GM19397 (cell line): Measurements from ENCODE around the gene RAC3.

Experiments
- ATAC-seq: cut with Tn5 transposase; IDR thresholded peaks from one replicate; pipeline ENCODE4 v1.9.1; 2021; ENCODE audit warnings: mild to moderate bottlenecking, moderate library complexity; ENCODE audit not compliant: unreplicated experiment

Gene RAC3

DNA sequence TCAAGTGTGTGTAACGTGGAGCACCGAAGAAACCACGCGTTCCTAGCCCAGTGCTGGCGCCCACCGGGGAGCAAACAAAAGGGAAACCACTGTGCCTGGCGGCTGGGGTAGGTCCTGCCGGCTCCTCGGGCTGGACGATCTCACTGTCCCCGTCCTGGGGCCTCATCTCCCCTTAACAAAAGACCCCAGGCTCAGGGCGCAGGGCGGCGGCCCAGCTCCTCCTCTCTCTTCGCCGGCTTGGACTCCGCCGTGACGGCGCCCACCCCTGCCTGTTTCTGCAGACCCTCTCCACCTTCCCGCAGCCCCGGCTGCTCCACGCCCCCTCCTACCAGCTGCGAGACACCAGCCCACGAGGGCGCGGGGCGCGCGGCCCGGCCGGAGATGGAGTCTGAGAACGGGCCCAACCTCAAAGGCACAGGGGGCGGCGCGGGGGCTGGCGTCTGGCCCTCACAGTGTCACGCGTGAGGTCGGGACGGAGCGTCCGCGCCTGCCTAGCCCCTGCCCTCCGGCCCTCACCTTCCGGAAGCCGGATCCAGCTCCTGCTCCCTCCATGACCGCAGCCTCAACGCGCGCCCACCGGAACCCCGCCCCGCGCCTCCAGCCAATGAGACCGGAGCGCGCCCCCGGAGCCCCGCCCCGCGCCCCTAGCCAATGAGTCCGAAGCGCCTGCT, 9.0 kb upstream of the RAC3 start, which contains the start of gene CENPX:
CENPX (minus strand) TSS at position 569 of the 671 bp plus-strand sequence; CDS start at position 552, 17 bp downstream.
- ATAC-seq, result no peak

GRCh38 chr17:82022981-82023446, 8.5 kb upstream of the RAC3 start, which contains the start of gene LRRC45:
LRRC45 (plus strand) TSS chr17:82023305; CDS start chr17:82023644, 339 bp downstream.
- peak; percentile 86 for ATAC-seq

DNA sequence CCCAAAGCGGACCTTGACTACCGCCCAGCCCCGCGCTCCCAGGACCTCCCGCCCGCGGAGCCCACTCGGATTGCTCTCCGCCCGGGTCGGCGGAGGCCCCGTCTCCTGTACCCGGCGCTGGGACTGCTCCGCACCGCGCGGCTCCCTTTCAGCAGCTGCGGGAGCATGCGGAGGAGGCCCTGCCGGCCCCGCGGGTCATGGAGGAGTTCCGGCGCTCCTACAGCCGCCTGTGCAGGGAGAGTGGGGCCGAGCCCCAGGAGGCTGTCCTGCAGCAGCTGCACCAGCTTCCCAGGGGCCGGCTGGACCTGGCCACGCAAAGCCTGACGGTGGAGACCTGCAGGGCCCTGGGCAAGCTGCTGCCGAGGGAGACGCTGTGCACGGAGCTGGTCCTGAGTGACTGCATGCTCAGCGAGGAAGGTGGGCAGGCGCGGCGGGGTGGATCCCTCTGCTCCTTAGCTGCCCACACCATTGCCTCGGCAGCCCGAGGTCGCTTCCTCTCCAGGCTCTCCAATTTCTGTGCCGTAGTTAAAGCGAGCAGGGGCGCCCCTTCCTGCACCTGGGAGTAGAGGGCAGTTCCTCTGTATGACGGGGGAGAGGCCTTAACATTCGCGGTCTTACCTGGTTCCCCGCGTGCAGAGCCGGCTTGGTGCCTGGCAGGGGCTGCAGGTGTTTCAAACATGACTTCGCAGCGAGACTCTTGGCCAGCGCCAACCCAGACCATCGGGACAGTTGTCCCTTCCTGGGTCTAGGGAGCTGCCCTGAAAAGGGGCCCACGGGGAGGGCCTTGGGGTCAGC, 7.8 kb upstream of the RAC3 start:
- peak; percentile 4 for ATAC-seq

DNA sequence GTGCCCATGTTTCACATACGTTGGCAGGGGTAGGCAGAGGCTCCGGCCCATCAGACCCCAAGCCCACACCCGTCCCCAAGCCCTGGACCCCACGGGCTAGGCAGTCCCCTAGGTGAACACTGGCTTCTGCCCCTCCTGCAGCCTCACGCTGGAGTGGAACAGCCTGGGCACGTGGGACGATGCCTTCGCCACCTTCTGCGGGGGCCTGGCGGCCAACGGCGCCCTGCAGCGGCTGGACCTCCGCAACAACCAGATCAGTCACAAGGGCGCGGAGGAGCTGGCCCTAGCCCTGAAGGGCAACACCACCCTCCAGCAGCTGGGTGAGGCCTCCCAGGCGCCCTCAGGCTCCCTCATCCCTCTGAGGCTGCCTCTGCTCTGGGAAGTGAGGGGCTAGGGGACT, 6.6 kb upstream of the RAC3 start:
- ATAC-seq, result no peak

- no peak for ATAC-seq
Measured at GRCh38 chr17:82025401-82026107, 5.9 kb upstream of the RAC3 start.

DNA sequence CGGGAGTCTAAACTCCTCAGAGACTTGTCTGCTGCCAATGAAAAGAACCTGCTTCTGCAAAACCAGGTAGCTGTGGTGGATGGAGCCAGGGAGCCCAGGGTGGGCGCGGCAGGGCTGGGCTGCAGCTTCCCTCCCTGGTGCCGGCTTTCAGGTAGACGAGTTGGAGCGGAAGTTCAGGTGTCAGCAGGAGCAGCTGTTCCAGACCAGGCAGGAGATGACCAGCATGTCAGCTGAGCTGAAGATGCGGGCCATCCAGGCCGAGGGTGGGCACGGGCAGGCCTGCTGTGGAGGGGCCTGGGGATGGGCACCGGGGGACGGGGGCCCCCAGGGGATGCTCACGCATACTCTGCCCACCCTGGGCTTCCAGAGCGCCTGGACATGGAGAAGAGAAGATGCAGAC, 3.2 kb upstream of the RAC3 start:
- ATAC-seq, result no peak

GRCh38 chr17:82028966-82029365, 2.5 kb upstream of the RAC3 start:
- no peak for ATAC-seq

DNA sequence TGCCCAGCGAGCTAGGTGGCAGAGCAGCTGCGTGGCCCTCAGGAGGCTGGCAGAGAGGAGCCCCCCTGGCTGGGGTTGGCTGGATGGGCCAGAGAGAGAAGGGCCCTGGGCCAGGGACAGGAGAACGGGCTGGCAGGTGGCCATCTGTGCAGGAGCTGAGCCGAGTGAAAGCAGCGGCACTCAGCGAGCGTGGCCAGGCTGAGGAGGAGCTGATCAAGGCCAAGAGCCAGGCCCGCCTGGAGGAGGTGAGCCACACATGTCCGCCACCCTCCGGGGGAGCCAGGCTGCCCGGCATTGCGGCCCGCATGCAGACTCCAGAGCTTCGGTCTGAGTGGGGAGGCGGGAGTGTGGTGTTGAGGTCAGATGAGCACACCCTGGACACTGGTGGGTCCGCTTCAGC, 2.1 kb upstream of the RAC3 start:
- no peak for ATAC-seq

DNA sequence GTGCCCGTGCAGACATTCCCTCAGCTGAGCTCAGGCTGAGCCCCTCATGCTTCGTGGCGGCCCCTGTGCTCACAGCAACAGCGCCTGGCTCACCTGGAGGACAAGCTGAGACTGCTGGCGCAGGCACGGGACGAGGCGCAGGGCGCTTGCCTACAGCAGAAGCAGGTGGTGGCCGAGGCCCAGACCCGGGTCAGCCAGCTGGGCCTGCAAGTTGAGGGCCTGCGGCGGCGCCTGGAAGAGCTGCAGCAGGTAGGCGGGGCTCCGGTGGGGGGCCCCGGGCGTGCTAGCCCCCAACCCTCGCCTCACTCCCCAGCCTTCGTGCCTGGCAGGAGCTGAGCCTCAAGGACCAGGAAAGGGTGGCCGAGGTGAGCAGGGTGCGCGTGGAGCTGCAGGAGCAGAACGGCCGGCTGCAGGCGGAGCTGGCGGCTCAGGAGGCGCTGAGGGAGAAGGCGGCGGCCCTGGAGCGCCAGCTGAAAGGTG, 1.4 kb upstream of the RAC3 start:
- ATAC-seq, result no peak

DNA sequence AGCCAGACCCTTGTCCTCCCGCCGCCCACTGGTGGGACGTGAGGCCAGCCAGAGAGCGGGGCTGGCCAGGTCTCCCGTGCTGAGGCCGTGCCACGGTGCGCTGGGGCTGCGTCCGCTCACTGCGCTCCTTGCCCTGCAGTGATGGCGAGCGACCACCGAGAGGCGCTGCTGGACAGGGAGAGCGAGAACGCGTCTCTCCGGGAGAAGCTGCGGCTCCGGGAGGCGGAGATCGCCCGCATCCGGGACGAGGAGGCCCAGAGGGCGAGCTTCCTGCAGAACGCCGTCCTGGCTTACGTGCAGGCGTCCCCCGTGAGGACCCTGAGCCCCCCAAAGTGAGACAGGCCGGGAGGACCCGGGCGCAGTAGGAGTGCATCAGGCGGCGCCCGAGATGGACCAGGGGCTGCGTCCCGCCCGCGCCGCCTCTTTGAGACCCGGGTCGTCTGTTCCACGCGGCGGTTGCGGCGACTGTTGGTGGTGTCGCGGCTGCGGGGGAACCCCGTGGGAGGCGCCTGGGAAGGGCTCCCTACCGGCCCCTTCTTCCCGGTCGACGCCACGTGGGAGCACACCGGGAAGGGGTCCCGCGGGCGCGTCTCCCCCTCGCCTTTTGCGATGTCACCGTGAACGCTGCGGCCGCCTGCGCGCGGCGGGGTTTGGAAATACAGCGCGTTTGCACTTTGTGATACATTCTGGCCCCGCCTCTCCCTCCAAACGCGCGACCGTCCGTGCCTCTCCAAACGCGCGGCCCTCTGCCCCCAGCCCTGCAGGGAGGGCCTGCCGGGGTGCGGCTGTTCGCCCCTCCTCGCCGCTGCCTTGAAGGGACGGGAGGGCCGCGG, 792 bp upstream of the RAC3 start:
- no peak for ATAC-seq

- no peak for ATAC-seq
Measured at GRCh38 chr17:82031885-82032627, 578 bp downstream of the RAC3 start.

GRCh38 chr17:82033359-82034085, 2.0 kb downstream of the RAC3 start:
- no peak for ATAC-seq

DNA sequence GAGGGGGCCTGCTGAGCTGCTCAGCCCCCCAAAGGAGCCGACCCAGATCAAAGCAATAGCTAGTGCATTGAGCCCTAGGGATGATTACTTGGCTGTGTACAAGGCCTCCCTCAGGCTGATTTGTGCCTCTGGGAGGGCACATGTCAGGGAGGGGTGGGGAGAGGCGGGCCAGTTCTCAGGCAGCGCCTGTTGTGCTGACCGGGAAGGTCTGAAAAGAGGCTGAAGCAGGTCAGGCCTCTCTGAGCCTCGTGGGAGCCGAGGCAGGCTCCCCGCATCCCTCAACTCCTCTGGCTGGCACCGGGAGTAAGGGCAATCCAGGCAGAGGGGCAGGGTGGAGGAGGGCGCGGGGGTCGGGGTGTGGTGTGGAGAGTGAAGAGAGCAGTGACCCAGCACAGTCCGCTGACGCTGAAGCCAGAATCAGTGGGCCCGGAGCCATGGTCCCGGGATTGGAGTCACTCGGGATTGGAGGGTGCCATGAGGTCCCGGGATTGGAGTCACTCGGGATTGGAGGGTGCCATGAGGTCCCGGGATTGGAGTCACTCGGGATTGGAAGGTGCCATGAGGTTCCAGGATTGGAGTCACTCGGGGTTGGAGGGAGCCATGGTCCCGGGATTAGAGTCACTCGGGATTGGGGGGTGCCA, 3.0 kb downstream of the RAC3 start:
- no peak for ATAC-seq

GRCh38 chr17:82035488-82035887, 4.0 kb downstream of the RAC3 start:
- no peak for ATAC-seq

DNA sequence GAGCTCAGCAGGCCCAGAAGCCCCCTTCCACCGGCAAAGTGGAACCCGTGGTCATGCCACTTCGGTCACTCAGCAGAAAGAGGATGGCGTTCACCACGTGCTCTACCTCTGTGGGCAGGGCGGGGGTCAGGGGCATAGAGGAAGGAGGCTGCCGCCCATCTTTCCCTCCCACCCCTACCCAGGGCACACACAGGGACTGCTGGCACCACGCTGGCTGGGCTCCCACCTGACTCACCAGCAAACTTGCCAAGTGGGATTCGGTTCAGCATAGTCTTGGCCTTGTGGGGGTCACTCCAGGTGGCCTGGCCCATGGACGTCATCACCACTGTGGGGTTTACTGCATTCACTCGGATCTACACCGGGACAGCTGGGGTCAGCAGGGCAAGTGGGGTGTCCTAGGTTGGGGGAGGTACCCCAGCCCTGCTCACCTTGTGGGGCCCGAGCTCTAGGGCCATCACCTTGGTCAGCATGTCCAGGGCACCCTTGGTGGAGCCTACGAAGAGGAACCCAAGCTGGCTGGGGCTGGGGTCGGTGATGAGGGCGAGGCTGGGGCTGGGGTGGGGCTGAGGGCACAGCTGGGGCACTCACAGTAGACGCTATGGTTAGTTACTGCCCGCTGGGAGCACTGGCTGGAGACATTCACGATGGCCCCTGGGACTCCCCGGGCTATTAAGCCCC, 4.6 kb downstream of the RAC3 start:
- no peak for ATAC-seq

GRCh38 chr17:82036634-82037091, 5.2 kb downstream of the RAC3 start:
- no peak for ATAC-seq

DNA sequence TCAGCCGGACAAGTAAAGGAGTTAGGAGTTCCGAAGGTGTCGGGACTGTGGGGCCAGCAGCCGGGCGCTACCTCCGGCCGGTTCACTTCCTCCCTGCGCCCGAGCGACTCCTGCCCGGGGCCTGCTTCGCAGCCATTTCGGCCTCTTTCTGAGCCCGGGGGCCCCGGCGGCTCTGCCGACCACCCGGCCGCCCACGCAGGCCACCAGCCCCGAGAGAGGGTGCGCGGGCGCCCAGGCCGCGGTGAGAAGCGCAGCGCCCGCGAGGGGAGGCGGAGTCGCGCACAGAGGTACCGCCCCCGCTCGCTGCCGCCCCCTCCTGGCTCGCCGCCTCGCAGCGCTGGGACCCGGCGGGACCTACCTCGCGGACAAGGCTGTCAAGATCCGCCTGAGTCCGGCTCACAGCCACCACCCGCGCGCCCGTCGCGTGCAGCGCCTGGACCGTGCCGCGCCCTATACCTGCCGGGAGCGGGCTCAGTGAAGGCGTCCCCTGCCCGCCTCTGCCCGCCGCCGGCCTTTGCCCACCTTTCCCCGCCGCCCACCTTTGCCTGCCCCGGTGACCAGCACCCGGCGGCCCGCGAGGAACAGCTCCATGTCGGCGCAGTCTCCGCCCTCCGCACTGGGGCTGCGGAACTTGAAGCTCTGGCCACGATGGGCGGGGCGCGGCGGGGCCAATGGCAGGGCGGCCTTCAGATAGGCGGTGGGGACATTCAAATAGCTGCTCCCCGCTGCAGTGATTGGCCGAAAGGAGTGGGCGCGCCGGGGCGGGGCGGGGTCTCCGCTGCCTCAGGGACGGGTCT, 5.8 kb downstream of the RAC3 start, which contains the start of gene DCXR:
DCXR (minus strand) TSS at position 606 of the 797 bp plus-strand sequence; CDS start at position 591, 15 bp downstream.
- peak; percentile 85 for ATAC-seq
